ENCODE results near the gene MCCC2. TPM values are rescaled to one million over a fixed set of nuclear protein-coding genes. Genes with fewer than 3 reads are reported as not detected.
"Not testable (repeated sequence)": the region's sequence is repeated elsewhere in the genome, so short reads cannot be mapped to it uniquely, and the experiment has no call there.

MCCC2 gene
- total RNA-seq, 1 donor from 2014 or later: 115 TPM

DNA sequence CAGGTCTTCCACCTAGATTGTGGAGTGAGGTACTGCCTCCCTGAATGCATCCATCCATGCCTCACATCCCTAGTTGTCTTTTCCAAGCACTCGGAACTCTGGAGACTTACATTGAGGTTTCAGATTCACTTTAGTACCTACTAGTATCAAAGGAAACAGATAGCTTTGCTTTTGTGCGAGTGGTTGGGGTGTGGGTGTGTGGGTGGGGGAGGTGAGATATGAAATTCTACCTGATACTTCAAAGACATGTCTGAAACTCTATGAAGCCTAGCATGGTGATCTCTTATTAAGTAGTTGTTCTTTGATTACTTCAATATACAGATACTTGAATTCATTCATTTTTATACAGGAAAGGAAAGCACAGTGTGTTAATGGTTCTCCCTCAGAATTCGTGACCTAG is 64.4 kb downstream of the MCCC2 start:
- ATAC-seq: no peak
- intact Hi-C loops (cut with DNase I): no loop called here

DNA sequence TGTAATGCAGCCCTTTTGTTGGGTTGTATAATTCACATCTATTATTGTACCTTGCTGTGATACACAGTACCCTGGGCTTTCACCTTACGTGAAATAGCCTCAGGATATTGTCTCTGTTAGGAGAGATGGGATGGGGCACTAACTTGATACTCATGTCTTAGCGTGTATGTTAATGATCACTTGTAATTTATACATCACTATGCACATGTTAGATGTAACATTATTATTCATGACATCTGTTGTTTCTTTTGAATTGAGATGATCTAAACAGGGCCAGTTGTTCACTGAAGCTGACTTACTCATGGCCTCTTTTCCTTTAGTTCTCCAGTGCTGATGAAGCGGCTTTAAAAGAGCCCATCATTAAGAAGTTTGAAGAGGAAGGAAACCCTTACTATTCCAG is 65.2 kb downstream of the MCCC2 start:
- intact Hi-C loops (cut with DNase I): no loop called here
- ATAC-seq (no peak), DNase-seq (ENCODE audit: missing footprints) (no peak)

More for the DNA sequence above, 64.4 kb downstream of the MCCC2 start:
- DNase-seq (ENCODE audit: missing footprints): no peak

- DNase-seq (ENCODE audit: missing footprints) (no peak), ATAC-seq (peak; percentile 37)
- intact Hi-C loops (cut with DNase I): no loop called here
These were observed 65.8 kb downstream of the MCCC2 start for GRCh38 chr5:71652803-71653543.

DNA sequence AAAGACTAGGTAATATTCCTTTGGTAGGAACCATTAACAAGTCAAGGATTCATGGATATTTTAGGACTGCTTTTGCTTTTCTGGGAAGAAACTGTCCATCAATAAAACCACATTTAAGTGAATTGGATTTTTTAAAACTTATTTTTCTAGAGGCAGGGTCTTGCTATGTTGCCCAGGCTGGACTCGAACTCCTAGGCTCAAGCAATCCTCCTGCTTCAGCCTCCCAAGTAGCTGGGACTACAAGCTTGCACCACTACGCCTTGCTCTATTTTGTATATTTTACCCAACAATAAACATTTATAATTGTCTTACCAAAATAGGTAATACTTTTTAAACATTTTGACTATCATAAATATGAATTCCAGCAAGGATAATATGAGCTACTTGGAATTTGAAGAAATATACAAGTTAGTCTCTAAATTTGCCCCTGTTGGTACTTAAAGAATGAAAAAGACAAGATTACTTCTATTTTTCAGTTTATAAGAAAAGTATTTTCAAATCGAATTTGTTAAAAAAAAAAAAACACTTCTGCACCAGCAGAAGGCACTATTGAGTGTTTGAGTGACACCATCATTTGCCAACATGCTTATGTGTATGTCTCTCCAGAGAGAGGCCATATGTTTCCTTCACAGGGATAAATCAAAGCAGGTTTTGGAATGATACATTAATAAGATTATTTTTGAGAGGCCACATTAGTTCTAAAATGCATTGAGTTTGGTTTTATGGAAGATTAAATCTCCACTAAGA is 71.9 kb downstream of the MCCC2 start:
- intact Hi-C loops (cut with DNase I): no loop called here
- ATAC-seq (no peak), DNase-seq (ENCODE audit: missing footprints) (no peak)

- ATAC-seq (no peak), DNase-seq (ENCODE audit: missing footprints) (no peak)
- intact Hi-C loops (cut with DNase I): no loop called here
These were observed 75.2 kb downstream of the MCCC2 start for GRCh38 chr5:71662381-71662780.

DNA sequence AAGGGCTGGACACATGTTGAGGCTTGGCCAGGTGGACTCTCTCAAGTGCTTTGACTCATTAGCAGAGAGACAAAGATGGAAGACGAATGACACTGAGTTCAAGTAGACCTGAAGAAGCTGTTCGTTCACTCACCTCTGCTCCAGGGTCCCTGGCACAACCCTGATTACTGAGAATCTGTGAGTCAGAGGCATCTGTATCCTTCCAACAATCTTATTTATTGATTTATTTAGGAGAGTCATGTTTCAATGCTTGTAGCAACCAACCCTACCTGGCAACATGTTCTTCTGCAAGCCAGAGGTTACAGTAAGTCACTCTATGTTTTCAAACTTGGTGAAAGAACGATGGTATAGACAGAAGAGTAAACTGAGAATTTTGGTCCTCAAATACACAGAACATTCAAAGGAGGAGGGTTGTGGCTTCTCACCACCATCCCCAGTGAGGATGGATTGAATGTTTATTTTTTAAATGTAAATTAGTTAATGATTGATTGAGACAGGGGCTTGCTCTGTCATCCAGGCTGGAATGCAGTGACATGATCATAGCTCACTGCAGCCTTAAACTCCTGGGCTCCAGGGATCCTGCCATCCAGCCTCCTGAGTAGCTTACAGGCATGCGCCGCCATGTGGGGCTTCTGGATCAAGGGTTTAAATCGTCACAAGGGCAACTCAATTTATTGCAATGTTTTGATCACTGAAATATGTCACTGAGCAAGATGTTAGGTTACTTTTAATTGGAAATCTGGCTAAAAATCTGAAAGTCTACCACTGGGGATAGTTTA is 76.2 kb downstream of the MCCC2 start:
- no peak for ATAC-seq
- intact Hi-C loops (cut with DNase I): no loop called here

DNA sequence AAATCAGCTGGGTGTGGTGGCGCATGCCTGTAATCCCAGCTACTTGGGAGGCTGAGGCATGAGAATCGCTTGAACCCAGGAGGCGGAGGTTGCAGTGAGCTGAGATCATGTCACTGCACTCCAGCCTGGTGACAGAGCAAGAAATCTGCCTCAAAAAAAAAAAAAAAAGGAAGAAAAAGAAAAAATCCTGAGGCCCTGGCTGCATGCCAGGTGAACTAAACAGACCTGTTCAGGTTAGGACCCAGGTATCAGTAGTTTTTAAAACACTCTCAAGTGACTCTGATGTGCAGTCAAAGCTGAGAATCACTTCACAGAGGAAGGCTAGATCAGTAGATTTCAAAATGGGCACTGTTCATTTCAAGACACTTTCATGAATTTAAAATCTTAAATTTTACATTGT is 77.5 kb downstream of the MCCC2 start:
- DNase-seq (ENCODE audit: missing footprints); intact Hi-C loops (cut with DNase I); ATAC-seq: not testable (repeated sequence)

More for the DNA sequence above, 76.2 kb downstream of the MCCC2 start:
- DNase-seq (ENCODE audit: missing footprints): no peak

- ATAC-seq (no peak), DNase-seq (ENCODE audit: missing footprints) (no peak)
- intact Hi-C loops (cut with DNase I): no loop called here
These were observed 79.2 kb downstream of the MCCC2 start for GRCh38 chr5:71666321-71666720.

GRCh38 chr5:71677977-71678376 is 90.8 kb downstream of the MCCC2 start:
- ATAC-seq (no peak), DNase-seq (ENCODE audit: missing footprints) (no peak)
- intact Hi-C loops (cut with DNase I): no loop called here

DNA sequence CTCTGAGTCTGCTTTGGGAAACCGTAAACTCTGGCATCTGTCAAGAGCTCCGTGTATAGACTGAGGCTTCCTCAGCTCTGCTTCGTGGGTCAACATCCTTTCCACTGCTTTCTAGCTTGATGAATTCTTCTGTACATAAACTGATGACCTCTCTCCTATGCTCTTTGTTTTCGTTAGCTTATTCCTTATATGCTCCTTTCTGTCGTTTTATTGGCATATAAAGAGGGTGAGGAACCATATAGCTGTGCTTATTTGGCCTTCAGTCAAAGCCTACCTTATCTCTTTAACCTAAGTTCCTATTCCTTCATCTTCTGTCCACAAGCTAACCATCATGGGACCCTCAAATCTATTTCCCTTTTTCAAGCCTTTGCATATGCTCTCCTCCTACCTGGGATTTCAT is 92.6 kb downstream of the MCCC2 start:
- DNase-seq (ENCODE audit: missing footprints) (no peak), ATAC-seq (no peak)
- intact Hi-C loops (cut with DNase I): no loop called here

DNA sequence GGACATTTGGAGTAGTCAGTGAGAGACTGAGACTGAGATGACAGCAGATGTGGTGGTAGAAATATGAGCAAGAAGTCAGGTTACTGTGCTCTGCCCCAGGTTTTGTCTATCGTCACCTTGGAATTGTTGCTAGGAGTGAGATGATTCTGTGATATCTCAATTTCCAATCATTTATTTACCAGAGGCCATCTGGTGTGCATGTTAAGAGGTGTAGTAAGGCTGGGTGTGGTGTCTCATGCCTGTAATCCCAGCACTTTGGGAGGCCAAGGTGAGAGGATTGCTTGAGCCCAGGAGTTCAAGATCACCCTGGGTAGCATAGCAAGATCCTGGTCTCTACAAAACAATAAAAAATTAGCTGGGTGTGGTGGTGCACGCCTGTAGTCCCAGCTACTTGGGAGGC is 93.4 kb downstream of the MCCC2 start:
- intact Hi-C loops (cut with DNase I): no loop called here
- ATAC-seq: no peak

DNA sequence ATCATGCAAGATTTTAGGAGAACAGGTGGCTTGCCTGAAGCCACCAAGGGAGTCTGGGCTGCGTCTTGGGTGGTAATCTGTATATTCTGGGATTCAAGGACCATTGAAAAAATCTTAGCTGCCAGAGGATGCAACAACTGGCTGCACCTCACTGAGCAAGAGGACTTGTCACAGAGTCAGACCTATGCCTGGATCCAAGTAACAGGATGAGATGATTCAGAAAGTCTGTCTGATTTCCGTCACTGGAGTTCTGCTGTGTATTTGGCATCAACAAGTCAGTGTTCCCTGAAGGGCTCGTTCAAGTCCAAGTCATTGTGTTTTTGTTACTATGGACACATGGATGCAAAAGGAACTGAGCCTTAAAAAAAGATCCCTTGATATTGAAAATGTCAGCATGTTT is 94.2 kb downstream of the MCCC2 start:
- ATAC-seq (no peak), DNase-seq (ENCODE audit: missing footprints) (no peak)
- intact Hi-C loops (cut with DNase I): no loop called here

More for the DNA sequence above, 93.4 kb downstream of the MCCC2 start:
- DNase-seq (ENCODE audit: missing footprints): no peak

DNA sequence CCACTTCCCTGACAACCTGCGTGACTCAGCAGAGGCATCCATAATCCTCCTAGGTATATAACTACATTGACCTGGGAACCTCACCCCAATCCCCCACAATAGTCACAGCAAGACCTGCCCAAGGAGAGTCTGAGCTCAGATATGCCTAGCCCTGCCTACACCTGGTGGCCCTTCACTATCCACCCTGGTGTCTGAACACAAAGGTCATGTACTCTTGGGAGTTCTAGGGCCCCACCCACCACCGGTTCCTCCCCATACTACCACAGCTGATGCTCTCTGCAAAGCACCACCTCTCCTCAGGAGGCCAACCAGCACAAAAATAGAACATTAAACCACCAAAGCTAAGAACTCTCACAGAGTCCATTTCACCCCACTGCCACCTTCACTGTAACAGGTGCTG is 97.2 kb downstream of the MCCC2 start:
- ATAC-seq: no peak
- DNase-seq (ENCODE audit: missing footprints): no peak
- intact Hi-C loops (cut with DNase I): no loop called here

- ATAC-seq (no peak), DNase-seq (ENCODE audit: missing footprints) (no peak)
- intact Hi-C loops (cut with DNase I): no loop called here
These were observed 106.8 kb downstream of the MCCC2 start for GRCh38 chr5:71693828-71694427.

DNA sequence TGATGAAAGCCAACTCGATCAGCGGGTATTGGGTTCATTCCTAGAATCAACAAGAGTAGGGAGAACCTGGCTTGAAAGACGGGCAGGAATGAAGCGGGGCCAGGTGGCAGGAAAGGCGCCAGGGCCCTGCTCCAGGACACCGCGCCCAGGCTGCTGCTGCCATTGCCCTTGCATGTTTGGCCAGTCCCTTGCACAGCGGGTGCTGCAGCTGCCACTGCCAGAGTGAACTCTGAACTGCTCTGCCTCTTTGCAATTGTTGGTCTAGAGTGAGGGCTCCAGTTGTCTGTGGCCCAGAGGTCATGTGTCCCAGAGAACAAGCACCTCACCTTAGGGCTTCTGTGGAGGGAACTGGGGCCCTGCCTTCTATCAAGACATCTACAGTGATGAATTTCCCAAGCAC is 107.9 kb downstream of the MCCC2 start:
- DNase-seq (ENCODE audit: missing footprints): no peak
- no peak for ATAC-seq
- intact Hi-C loops (cut with DNase I): no loop called here

GRCh38 chr5:71695595-71695994 is 108.5 kb downstream of the MCCC2 start:
- ATAC-seq: no peak
- intact Hi-C loops (cut with DNase I): no loop called here

GRCh38 chr5:71697967-71698366 is 110.8 kb downstream of the MCCC2 start:
- ATAC-seq: peak; percentile 80
- intact Hi-C loops (cut with DNase I): no loop called here
- no peak for DNase-seq (ENCODE audit: missing footprints)

More at GRCh38 chr5:71695595-71695994, 108.5 kb downstream of the MCCC2 start:
- DNase-seq (ENCODE audit: missing footprints): no peak

GRCh38 chr5:71699233-71699632 is 112.1 kb downstream of the MCCC2 start:
- ATAC-seq: no peak
- DNase-seq (ENCODE audit: missing footprints): no peak
- intact Hi-C loops (cut with DNase I): no loop called here

DNA sequence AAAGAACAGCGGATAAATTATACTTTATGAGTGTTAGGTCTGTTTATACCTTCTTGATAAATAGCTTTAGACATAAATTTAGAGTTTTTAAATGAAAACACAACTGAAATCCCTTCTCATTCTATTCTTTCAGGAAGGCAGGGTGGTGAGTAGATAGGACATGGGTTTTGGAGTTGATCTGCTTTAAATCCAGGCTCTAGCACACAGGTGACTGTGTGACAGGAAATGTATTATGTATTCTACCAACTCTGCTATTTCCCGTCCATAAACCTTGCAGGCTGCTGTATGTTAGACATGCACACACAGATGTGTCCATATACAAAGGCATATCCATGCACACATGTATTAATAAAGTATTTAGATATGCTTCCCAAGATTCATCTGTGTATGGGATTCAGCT is 112.6 kb downstream of the MCCC2 start:
- ATAC-seq: no peak
- DNase-seq (ENCODE audit: missing footprints): no peak
- intact Hi-C loops (cut with DNase I): no loop called here

Measured in Right ventricle myocardium inferior (tissue), 1 donor.